Osteoblast (primary cell): ENCODE measurements around the gene HMCN1. TPM values are rescaled to one million over a fixed set of nuclear protein-coding genes. Genes with fewer than 3 reads are reported as not detected.

Experiments
- DNase-seq: peaks from one replicate; pipeline ENCODE4 v3.0.0; 2011; ENCODE audit warnings: low spot score, mixed read lengths; ENCODE audit not compliant: insufficient read length; ENCODE audit errors: missing footprints
- H2AFZ ChIP-seq: 2 replicates; pipeline ENCODE4 v1.6.0; 2011; ENCODE audit warnings: mild to moderate bottlenecking, low read length
- H3K27ac ChIP-seq: 2 replicates; pipeline ENCODE4 v1.5.1; 2011; ENCODE audit warnings: mild to moderate bottlenecking, low read depth, low read length, moderate library complexity
- H3K27me3 ChIP-seq: 2 replicates; pipeline ENCODE4 v1.6.0; 2012; ENCODE audit warnings: mild to moderate bottlenecking, control low read depth, inconsistent platforms, low read length, moderate library complexity; ENCODE audit not compliant: insufficient read depth
- H3K36me3 ChIP-seq: 2 replicates; pipeline ENCODE4 v1.5.1; 2011; ENCODE audit warnings: mild to moderate bottlenecking, low read length, control low read depth, moderate library complexity; ENCODE audit not compliant: insufficient read depth
- H3K4me1 ChIP-seq: 2 replicates; pipeline ENCODE4 v1.5.1; 2011; ENCODE audit warnings: mild to moderate bottlenecking, low read length, control low read depth, moderate library complexity; ENCODE audit not compliant: insufficient read depth
- H3K4me2 ChIP-seq: 2 replicates; pipeline ENCODE4 v1.6.0; 2011; ENCODE audit warnings: mild to moderate bottlenecking, low read length; ENCODE audit not compliant: insufficient read depth
- H3K4me3 ChIP-seq: fragments of 200-600 bp; sonication (generic); 3 replicates; pipeline ENCODE4 v1.5.1; 2012; ENCODE audit warnings: mild to moderate bottlenecking, low read length, inconsistent platforms; ENCODE audit not compliant: insufficient read depth
- H3K79me2 ChIP-seq: 2 replicates; pipeline ENCODE4 v1.6.0; 2012; ENCODE audit warnings: mild to moderate bottlenecking, low read length, control low read depth, inconsistent platforms; ENCODE audit not compliant: insufficient read depth
- H3K9me3 ChIP-seq: 2 replicates; pipeline ENCODE4 v1.5.1; 2011; ENCODE audit warnings: low read depth, low read length, control low read depth
- H4K20me1 ChIP-seq: 2 replicates; pipeline ENCODE4 v1.6.0; 2012; ENCODE audit warnings: mild to moderate bottlenecking, low read length, control low read depth; ENCODE audit not compliant: insufficient read depth
- CTCF ChIP-seq: IDR thresholded peaks from 2 replicates; pipeline ENCODE4 v1.5.1; 2011; ENCODE audit warnings: mild to moderate bottlenecking, low read depth, low read length, moderate library complexity; ENCODE audit errors: extremely low read depth
- total RNA-seq: library from RNA; depleted of rRNA; stranded (reverse); fragments of >200 nt; gene quantifications from 2 replicates; pipeline ENCODE4 v1.2.3, GENCODE V29; 2012

Gene HMCN1
- total RNA-seq, 1 donor = 178 TPM

DNA sequence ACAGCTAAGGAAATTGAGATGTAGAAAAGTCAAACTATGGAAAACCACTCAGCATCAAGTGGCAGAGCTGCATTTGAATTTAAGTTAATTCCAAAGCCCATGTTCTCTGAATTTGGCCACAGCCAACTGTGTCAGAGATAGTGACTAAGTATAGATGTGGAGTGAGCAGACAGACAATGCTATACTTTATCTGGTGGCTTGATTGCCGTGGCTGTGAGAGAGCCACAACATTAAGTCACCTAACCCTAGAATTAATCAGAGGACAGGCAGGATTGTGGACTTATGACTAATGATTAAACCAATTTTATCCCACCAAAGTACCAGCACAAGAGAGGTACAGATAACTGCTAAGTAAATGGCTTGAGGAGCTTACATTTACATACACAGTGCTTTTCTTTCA is 431.1 kb downstream of the HMCN1 start:
- DNase-seq = no peak
- peak overlapping the region; percentile 42 for H2AFZ ChIP-seq
- no peak for TF ChIP-seq CTCF

GRCh38 chr1:186167096-186167668 is 433.0 kb downstream of the HMCN1 start:
- Histone ChIP-seq H4K20me1 (no peaks in the 10 kb centered on the region), H3K4me1 (peaks cover 9% of the 10 kb centered on the region), H3K79me2 (no peaks in the 10 kb centered on the region), H3K4me2 (no peak overlapping the region), H3K4me3 (no peak overlapping the region), H3K36me3 (no peaks in the 10 kb centered on the region), H2AFZ (no peak overlapping the region), H3K27ac (no peak overlapping the region), H3K9me3 (no peaks in the 10 kb centered on the region), H3K27me3 (no peaks in the 10 kb centered on the region)
- TF ChIP-seq CTCF = no peak
- no peak for DNase-seq

More for the DNA sequence above, 431.1 kb downstream of the HMCN1 start:
- H3K4me2 ChIP-seq = no peak overlapping the region
- no peak overlapping the region for H3K4me3 ChIP-seq
- no peaks in the 10 kb centered on the region for H3K79me2 ChIP-seq
- no peak overlapping the region for H3K27ac ChIP-seq
- no peaks in the 10 kb centered on the region for H3K9me3 ChIP-seq
- H3K27me3 ChIP-seq = no peaks in the 10 kb centered on the region
- H4K20me1 ChIP-seq = no peaks in the 10 kb centered on the region
- H3K36me3 ChIP-seq = no peaks in the 10 kb centered on the region
- H3K4me1 ChIP-seq = peaks cover 9% of the 10 kb centered on the region

DNA sequence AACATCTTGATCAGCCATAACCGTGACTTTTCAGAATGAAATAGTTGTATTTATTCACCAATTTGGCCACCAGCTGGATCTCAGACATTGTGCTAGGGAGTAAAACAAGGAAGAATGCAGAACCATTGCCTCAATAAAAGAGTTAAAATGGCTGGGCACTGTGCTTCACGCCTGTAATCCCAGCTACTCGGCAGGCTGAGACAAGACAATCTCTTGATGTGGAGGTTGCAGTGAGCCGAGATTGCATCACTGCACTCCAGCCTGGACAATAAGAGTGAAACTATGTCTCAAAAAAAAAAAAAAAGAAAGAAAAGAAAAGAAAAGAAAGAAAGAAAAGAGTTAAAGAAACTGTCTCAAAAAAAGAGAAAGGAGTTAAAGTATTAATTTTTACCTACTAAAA is 441.4 kb downstream of the HMCN1 start:
- Histone ChIP-seq H3K4me1 (peaks cover 5% of the 10 kb centered on the region), H3K36me3 (no peaks in the 10 kb centered on the region), H3K27me3 (no peaks in the 10 kb centered on the region), H3K27ac (no peak overlapping the region), H3K79me2 (no peaks in the 10 kb centered on the region), H2AFZ (peak overlapping the region; percentile 66), H3K9me3 (no peaks in the 10 kb centered on the region), H3K4me3 (no peak overlapping the region), H3K4me2 (no peak overlapping the region), H4K20me1 (no peaks in the 10 kb centered on the region)
- no peak for DNase-seq
- TF ChIP-seq CTCF = no peak

GRCh38 chr1:186178426-186179043 is 444.3 kb downstream of the HMCN1 start:
- DNase-seq = no peak
- Histone ChIP-seq H3K36me3 (no peaks in the 10 kb centered on the region), H3K27me3 (no peaks in the 10 kb centered on the region), H4K20me1 (no peaks in the 10 kb centered on the region), H3K4me2 (peak overlapping the region; percentile 83), H3K79me2 (no peaks in the 10 kb centered on the region), H3K9me3 (no peaks in the 10 kb centered on the region), H3K27ac (peak overlapping the region; percentile 48), H3K4me1 (peaks cover 21% of the 10 kb centered on the region), H3K4me3 (peak overlapping the region; percentile 66), H2AFZ (peak overlapping the region; percentile 88)
- TF ChIP-seq CTCF = no peak
